ENCODE data around the gene CHSY1.

- no peak for TF ChIP-seq CTCF (IDR thresholded peaks at IDR 0.05; ENCODE audit: low read depth, low read length)
- TF ChIP-seq EZH2phosphoT487 (IDR thresholded peaks at IDR 0.05; ENCODE audit: low read depth), result no peak
Measured at GRCh38 chr15:101185770-101186169, 66.1 kb downstream of the CHSY1 start.
